GM21360 (cell line): ENCODE measurements around the gene MRPL14.

ENCODE experiments used
- ATAC-seq: cut with Tn5 transposase; IDR thresholded peaks from one replicate; pipeline ENCODE4 v1.9.1; 2021; ENCODE audit warnings: mild to moderate bottlenecking, moderate library complexity; ENCODE audit not compliant: unreplicated experiment

MRPL14 gene

DNA sequence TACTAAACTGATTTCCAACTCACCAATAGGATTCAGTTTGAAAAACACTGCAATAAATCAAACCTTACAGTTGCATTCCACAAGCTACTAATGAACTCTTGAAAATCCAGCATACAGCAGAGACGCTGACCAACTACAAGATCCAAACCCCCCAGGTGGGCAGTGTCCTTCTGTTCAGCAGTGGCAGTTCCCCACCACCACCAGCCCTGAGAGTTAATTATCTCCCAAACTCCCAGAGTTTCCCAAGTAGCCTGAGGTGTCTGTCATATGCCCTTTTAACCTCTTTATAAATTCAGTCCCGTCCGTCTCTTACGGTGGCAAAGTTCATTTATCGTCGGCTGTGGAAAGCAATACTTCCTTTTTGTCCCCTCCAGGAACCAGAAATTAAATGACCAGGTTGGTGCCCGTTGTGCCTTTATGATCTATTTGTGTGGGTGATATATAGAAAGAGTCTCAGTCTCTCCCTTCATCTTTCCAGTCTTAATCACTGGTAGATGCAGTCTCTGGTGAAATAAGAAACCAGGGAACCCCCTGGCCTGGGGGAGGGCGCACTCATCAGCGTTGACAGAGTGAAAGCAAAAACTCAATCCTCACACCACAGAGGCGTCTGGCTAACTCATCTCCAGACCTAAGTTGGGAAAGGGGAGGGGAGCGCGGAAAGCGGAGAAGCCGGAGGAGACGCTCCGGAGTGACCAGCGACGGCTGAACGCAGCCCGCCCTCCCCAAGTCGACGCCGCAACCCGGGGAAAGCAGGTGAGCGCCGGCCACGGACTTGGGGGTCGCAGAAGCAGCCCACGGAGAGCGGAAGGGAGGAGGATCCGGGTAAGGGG lies 717 bp downstream of the MRPL14 start:
- peak; percentile 43 for ATAC-seq

DNA sequence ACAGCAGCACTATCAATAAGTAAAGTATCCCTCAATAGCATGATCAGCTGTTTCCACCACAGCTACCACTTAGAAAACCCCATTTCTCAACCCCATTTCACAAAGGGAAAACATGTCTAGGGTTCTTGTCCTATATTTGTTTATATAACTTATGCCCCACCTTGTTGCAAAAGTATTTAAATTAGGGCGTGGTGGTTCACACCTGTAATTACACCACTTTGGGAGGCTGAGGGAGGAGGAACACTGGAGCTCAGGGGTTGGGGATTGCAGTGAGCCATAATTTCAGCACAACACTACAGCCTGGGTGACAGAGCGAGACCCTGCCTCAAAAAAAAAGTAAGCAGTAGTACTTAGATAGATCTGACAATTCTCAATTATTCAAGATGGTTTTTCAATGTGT lies 3.7 kb downstream of the MRPL14 start:
- no peak for ATAC-seq

DNA sequence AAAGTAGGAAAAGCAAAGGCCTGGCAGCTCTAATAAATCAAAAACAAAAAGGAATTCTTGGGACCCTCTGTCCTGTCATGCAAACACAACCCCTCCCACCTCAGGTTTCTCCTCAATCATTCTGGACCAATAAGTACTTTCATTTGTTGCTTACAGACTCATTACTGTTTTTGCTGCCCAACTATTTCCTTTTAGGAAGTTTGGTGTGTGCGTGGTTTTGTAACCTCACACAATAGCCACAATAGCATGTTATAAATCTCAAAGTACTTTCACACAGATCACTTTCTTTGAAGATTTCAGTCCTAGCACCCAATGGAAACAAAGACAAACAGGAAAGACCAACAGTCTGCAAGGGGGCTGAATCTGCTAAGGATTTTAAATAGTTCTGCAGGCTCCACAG lies 4.5 kb downstream of the MRPL14 start:
- ATAC-seq: no peak

DNA sequence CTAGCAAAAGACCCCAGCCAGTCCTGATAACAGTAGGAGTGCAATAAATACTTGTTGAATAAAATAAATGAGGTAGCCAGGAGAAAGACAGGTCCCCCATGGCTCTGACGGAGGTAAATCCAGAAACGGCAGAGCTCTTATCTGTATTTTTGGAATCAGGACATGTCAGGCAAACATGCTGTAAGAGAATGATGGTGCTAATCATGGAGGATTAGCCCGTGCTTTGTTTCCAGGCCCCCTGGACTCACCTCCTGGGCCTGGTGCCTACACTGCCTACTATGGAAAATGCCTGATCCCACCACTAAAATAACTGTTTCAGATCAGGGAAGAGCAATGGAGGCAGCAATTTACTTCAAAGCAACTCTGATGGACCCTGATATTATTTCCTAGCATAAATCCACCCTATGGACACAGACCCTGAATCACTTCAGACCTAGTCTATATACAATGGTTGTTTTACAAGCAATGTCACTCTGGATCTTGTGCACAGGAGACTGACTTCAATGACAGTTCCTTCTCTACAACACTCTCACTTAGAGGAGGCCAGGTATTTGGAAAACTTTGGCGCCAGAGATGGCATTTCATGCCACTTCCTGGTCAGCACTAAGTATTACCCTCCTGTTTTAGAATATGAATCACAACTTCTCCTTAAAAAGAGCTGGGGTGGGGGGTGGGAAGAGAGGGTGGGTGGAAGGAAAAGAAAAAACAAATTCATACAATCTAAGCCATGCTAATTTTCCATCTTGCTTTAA lies 6.4 kb downstream of the MRPL14 start:
- no peak for ATAC-seq

DNA sequence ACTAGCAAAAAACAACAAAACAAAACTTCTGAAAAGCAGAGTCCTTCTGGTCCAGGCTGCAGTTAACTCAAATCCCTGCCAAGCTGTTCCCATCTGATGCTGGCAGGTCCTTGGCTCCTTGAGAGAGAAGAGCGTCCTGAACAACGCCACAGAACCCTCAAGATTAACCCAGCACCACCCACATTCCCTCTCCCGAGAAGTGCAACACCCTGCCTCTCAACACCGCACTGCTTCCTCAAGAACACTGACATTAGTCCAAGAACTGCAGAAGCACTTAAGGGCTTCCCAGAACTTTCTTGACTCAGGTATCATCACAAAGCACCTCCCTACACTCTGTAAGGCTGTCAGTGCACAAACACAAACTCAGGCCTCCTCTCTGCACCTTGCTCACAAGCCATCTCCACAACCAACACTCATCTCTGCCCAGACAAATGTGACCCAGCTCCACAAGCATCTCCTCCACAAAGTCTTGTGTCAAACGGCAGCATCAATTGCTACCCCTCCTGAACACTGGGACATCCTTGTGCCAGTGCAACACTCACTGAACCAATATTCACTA lies 7.5 kb downstream of the MRPL14 start:
- ATAC-seq: no peak

DNA sequence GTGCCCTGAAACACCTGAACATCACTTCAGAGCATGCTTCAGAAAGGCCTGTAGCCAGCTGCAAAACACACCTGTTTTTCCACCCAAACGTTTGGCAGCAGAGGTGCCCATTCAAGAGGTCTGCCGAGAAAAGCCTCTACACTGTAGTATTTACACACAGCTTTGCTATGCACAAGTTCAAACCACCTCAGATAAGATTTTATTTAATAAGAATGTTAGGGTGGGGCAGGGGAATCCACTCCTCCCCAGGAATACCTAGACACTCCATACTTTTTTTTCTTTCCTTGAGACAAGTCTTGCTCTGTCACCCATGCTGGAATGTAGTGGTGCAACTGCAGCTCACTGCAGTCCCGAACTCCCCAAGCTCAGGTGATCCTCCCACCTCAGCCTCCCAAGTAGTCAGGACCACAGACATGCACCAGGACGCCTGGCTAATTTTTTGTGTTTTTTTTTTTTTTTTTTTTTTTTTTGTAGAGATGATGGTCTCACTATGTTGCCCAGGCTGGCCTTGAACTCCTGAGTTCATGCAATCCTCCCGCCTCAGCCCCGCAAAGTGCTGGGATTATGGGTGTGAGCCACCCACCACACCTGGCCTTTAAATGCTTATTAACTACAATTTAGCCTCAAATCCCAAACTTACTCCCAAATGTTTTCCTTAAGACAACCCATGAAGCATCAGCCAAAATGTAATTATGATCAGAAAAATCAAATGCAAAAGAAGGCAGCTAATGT lies 9.7 kb downstream of the MRPL14 start:
- ATAC-seq: no peak

DNA sequence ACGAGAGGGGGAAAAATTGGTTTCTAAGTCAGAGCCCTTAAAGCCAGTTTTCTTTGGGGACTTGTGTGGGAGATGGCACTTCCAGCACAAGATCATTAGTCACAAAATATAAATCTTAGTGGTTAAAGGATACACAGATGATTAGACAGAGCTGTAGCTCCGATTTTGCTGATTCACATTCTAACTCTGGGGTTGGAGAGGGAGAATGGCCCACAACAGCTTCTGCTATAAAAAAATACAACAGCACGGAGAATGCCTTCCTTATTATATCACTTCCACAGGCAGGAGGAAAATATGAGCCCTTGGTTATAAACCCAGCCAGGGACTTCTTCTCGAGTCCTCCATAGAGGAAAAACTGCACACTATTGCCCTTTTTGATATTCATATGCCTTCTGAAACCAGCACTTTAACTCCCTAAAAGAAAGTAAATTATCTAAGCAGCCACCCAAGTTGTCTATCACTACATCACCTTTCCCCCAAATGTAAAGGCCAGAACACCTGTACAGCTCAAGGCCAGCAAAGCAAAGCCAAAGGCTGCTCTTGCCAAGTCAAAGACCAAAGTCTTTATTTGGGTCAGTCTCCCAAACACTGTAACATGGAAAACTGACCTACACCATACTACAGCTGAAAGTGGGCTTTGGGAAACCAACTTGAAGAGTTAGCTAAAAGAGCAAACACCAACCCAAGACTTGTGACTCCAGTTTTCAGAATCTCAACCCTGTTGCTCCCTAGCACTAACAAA lies 10.4 kb downstream of the MRPL14 start:
- no peak for ATAC-seq

DNA sequence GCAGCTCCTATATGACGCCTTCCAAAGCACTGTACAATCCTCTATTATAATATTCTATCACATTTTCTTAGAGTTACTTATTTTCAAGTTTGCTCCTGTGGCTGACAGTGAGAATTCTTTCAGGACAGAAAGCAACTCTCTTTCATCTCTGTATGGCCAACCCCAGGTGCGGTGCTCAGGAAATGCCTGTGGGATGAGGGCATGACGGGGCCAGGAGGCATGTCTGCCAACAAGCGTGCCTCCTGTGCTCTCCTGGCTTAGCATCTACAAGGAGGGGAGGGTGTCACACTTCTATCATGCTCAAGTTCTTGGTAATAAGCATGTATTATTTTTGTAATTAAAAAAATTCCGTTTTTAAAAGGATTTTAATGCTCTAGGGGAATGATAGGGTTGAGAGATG lies 11.4 kb downstream of the MRPL14 start:
- no peak for ATAC-seq

DNA sequence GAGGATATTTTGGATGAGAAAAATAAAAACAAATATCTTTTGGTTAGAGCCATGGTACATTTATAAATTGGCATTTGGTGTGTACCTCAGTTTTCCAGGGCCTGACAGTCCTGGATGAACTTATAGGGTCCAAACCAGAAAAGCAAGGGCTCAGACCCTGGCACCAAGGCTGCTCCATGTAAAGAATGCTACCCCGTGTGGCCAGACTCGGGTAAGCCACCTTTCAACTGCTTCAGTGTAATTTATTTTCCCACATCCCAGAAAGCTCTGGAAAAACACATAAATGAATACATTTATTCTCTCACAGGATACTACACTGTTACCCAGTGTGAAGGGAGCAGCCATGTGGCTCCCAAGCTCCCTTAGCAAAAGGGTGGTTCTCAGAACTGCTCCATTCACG lies 13.8 kb downstream of the MRPL14 start:
- no peak for ATAC-seq

DNA sequence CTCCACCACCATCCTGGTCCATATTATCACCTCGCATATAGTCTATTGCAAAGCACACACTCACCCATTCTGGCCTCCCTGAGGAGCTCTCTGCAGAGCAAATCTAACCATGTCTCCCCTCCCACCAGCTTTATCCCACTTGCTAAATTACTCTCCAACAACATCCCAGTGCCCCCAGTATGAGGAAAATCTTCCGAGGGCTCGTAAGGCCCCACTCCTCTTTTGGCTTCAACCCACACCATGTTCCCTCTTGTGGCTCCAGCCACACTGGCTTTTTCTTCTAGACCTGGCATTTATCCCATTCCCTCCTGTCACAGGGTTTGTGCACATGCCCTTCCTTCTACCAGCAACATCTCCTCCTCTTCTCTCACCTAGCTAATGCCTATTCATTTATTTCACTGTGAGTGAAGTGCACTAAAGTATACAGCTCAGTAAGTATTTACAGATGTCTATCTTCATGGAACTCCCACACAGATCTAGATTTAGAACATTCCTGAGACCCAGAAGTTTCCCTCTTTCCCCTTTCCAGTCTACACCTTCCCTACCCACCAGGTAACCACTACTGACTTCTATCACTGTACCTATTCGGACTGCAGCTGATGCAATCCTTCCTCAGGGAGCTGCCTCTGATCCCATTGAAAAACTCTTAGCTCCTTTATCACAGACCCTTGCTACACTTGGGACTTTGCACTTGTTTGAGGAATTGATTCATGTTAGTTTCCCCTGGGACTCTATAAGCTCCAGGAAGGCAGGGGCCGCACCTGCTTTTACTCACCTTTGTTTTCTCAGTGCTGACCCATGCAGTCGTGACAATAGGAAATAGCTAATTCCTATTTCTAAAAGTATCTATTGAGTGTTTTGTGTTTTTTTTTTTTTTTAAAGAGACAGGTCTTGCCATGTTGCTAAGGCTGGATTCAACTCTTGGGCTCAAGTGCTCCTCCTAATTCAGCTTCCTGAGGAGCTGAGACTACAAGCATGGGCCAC lies 15.5 kb downstream of the MRPL14 start:
- no peak for ATAC-seq

DNA sequence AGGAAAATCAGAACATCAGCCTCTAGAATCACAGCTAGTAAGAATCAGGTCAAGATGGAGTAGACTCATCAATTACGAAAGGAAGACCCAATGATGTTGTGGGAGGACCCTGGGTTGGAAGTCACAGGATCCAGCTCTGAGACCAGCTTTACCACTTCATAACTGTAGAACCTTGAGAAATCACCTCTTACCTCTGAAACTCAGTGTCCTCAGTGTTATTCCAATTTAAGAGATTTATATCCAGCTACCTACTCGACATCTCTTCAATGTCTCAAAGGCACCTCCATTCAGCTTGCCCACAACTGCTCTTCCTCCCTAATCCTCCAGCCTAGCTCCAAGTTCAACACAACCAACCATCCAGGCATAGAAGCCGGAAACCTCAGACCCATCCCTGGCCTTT lies 16.3 kb downstream of the MRPL14 start:
- no peak for ATAC-seq

DNA sequence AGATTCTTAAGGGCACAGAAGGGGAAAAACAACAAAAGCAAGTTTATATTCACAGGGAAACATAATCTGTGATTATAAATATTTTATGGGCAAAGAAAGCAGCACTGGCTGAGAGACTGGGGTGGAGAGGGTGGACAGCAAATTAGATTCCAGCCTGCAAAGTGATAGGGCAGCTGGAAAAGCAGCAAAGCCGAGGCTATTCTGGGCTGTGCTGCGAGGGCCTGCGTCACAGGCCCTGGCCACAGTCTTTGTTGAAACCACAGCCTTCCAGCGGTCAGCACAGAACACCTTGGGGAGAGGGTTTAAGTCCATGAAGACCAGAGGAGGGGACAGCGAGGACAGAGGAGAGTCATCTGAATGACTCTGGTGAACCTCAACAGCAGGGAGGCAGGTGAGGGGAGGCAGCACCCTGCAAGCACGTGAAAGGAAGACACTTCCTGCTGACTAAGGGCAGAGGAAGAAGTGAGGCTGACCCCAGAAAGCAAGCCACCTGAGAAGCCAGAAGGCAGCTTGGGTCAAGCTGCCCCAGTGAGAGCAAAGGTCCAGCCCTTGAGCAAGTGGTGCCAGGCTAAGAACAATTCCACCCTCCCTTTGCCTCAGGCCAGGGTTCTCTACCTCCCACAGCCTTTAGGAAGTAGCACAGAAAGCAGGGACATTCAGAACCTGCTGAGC lies 17.1 kb downstream of the MRPL14 start:
- ATAC-seq: no peak

DNA sequence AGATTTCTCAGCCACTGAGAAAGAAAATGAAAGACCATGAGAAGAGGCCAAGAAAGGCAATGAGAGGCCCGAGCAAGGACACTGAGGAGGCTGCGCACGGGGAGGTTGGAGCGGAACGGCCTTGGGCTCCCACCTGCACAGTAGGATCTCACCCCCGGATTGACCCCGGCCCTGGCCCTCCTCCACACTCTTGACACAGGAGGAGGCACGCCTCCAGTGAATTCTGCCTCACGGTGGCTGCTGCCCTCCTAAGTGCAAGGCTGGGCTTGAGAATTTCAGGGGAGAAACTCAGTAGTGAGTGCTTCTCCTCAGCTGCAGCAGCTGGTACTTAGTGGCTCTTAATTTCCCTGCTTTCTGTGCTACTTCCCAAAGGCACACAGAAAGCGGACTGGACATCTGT lies 18.0 kb downstream of the MRPL14 start:
- ATAC-seq: no peak

DNA sequence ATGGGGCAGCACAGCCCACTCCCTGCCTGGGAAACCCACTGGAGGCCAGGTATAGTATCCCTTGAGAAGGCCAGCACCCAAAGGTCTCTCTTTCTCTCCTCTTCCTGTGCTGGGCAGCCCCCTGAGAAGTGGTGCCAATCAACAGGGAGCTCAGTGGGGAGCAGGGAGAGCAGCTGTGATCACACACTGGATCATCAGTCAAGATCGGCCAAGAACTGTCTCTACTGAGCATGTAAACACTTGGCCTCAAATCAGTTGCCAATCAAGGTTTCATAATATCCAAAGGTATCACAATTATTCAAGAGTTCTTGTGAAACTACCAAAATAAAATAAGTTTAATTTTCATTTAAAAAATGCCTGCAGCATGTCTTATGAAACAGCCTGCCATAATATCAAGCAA lies 18.8 kb downstream of the MRPL14 start:
- no peak for ATAC-seq

DNA sequence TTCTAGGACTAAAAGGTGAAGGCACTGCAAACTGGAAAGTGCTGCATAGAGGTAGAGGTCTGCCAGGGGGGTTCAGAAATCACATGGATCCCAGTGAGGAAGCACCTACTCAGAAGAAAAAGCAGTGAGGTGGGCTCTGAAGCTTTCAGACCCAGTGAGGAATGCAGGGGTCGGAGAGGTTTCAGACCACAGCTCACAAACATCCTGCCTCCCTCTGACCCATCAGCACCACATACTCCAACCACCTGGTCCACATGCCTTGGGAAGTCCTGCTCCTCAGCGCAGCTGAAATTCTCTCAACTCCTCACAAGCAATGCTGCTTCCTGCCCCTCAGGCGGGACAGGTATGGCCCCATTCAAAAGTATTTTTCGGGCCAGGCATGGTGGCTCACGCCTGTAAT lies 20.2 kb downstream of the MRPL14 start:
- ATAC-seq: no peak

DNA sequence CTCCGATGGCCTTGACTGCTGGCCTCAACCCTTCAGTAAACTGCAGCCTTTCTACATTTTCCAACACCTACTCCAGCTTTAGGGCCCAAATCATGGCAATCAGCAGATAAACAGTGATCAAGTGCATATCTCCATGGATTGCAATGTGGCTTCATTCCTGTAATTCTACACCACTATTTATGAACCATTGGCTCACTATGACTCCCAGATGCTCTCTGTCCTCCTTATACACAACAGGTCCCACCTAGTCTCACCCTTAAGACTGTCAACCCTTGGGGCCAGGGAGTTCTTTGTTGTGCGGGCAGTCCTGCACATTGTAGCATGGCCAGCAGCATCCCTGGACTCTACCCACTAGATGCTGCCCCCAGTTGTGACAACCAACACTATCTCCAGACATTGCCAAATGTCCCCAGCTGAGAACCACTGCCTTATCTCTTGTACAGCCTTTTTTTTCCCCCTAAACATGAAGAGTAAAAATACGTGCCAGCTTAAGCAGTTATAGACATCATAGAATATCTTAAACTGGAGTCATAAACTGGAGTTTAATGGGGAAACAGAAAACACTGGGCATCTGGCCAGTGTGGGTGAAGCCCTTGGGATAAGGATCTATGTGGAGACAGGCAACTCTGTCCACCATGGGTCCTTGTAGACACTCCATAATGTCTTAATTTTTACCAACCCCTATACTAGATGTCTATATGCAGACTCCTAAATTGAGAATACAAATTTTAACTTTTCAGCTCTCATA lies 21.1 kb downstream of the MRPL14 start:
- no peak for ATAC-seq

DNA sequence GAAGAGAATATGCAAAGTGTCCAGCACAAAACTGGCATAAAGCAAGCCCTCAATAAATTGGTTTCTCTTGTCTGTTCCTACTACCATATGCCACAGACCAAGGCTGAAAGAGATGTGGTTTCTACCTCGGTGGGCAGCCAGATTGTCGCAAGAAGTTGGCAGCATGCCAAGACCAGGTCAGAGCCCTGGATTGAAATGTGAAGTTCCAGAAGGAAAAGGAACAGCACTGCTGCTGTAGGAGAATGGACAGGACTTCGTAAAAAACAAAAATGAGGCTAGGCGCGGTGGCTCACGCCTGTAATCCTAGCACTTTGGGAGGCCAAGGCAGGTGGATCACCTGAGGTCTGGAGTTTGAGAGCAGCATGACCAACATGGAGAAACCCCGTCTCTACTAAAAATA lies 22.1 kb downstream of the MRPL14 start:
- ATAC-seq: no peak

DNA sequence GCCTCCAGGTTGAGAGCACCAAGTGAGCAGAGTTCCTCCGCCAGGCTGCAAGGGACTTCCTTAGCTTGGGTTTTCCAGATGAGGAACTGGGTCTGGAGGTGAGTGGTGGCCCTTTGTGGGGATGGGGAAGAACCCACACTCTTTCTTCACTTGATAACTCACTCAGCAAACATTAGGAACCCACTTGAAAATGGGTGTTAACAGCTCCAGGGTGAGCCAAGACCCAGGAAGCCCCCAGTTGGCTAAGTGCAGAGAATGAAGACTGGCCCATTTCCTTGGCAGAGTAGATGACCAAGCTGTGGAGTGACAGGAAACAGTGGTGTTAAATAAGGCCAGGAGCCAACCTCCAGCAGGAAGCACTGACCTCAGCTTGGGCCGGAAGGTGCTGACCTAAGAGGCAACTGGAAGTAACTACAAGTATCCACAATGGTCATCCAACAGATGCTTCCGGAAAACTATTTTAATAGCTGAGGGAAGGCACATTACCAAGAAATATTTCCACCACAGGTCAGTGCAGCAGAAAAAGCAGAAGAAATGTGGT lies 22.7 kb downstream of the MRPL14 start:
- no peak for ATAC-seq
